Measurements from ENCODE around the gene NCAM2.

Gene NCAM2

DNA sequence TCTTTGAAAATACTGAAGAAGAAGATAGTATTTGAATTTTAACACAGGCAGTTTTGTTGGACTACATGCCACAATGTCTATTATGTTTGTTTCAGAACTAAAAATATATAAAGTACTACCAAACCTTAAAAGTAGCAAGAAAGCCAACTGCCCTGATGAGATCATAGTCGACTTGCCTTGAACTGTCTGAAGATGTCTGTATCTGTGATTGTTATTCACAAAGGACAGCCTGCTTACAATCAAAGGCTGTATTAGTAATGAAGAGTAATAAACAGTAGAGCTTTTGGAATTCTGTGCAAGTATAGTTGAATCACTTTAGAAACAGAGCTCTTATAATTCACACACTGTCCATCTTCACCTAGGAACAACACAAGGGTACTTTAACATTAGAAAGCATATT lies 228.3 kb downstream of the NCAM2 start:
- no peak for DNase-seq (ENCODE audit: low read depth)

DNA sequence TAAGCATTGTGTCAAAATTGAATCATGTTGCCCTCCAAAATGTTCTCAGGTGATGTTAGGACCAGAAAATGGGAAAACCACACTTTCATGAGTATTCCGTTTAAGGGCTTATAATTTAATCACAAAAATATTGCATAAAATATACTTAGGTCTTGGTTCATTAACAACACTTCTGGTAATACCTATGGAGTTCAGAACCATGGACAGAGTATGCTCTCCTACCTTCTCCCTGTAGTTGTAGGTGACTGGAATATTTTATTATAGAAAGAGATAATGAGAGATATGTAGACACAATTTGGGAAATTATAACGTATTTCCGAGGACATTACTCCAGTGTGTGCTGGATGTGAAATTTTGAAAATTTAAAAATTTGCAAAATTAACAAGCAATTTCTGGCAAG lies 232.5 kb downstream of the NCAM2 start:
- no peak for DNase-seq (ENCODE audit: low read depth)

DNA sequence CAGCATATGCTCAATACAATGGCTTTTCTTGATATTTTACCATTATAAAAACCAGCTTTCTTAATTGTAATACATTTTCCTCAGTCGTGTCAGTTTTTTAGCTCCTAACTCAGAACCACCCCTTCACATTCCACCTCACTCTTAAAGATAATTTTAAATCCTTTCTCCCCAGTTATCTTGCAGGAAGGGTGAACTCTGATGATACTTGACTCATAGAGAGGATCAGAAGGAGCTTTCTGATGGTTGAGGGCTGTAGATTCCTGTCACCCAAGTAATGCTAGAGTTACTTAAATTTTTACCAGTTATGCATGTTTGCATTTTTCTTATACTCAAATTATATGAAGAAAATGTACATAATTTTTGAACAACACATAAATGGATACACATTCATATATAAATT lies 233.7 kb downstream of the NCAM2 start:
- no peak for DNase-seq (ENCODE audit: low read depth)

DNA sequence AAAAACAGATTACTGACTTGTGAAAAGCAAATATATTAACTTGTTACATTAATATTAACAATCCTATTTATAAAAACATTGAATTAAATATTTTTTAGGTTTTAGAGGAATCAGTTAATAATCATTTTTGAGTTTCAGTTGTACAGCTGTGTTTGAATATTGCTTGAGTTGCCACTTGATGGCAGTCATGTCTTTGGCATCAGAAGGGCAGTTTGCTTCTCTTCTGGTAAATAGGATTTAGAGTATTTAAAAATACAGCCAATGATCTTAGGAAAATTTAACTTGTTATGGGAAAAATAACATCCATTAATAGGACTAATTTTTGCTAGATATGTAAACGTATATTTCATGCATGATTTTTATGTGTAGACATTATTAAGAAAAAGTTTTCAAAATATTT lies 234.1 kb downstream of the NCAM2 start:
- no peak for DNase-seq (ENCODE audit: low read depth)

DNA sequence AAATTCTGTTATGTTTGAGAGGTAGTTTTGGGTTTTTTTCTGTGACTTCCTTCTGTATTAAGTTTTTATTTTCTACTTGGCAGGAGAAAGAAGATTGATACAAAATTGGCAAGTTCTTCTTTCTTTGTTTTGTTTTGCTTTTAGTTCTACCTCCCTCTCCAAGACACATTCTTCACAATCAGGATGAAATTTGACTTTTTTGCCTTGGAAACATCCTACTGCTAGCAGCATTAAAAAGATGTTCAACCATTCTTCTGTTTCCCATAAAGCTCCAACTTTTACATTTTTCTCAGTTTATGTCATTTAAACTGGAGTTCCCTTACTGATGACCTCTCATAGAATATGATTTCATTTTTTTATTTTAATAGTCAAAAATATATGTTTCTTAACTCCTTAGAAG lies 234.8 kb downstream of the NCAM2 start:
- DNase-seq (ENCODE audit: low read depth), result no peak

DNA sequence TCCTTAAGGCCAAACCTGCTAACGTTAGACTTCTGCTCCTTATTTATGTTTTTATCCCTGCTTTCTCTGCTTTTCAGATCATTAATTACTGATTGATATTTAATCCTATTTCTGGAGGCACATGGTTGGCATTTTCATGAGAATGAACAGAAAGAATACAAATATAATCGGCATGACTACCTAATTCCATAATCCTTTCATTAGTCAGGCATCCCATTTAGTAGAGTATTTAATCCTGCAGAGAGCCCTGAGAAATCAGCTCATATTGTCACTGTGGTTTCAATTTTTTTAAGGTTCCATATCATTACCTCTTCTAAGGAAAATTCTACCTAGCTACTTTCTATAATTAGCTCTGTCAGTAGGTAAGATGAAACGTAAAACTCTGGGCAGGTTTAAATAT lies 238.8 kb downstream of the NCAM2 start:
- DNase-seq (ENCODE audit: low read depth), result no peak

DNA sequence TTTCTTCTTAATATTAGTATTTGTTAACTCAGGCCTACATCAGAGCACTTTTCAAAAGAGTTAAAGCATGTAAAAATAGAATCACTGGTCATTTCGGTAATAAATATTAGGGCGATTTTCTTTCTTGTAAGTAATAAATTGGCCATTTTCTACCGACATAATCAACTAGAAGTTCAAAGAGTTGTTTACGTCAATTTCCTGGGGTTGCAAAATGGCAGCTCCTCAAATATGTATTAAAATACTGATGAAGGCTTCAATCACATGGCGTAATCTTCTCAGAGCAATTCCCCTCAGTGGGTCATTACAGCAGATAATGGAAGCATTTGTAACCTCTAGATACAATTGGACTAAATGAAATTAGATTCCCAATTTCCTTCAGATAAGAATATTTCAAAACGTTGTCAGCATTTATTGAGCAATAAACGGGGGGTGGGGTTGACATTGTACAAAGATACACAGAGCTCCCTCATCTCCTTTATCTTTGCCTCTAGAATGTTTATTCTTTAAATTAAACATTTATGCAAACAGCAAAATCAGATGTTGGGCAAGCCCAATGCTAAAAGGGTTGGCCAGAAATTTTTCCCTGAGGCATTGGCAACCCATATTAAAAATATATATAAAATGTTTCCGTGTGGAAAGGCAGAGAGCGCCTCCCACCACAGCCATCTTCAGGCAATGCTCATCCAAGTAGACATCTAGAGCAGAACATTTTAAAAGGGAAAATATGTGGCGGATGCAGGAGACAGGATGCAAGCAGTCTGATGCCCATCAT lies 240.6 kb downstream of the NCAM2 start:
- DNase-seq (ENCODE audit: low read depth), result no peak

DNA sequence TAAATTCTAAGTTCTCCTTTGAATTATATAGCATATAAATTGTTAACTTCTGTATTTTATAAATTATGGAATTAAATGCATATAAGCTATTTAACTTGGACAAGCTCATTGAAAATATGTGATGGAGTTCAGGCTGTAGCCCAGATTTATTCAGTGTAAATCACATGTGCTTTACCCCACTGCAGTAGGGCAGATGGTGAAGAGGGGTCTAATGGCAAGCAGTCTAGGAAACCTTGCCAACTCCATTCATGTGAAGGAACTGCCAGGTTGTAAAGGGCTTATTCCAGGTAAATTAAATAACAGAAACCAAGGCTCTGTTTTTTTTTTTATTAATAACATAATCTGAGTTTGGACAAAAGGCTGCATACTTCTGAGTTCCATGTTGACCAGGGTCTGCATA lies 243.2 kb downstream of the NCAM2 start:
- no peak for DNase-seq (ENCODE audit: low read depth)

DNA sequence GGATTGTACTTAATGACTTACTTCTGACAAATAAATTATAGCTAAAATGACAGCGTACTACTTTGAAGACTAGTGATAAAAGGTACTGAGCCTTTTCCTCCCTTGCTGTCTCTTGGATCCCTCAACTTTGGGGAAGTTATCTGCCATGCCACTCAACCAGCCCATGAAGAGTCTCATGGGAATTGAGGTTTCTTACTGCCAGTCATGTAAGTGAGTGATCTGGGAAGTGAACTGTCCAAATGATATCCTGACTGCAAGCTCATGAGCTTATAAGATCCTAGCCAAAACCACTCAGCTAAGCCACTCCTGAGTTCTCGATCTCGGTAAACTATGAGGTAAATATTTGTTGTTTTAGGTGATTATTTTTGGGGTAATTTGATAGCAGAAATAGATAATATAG lies 247.8 kb downstream of the NCAM2 start:
- no peak for DNase-seq (ENCODE audit: low read depth)

DNA sequence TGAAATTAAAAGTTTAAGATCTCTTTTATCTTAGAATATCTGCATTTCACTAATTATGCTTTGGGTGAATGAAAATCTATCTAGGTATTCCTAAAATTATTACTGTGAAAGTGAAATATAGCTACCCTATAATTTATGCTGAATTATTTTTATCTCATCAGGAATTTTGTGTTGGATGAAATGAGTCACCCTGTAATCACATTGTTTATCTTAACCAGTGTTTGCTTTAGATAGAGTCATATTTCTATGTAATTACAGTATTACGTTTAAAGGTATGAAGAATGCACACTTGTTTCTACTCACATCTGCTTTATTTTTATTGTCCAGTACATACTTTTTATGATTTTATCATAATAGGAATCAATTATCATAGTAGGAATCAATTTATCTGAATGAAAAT lies 249.2 kb downstream of the NCAM2 start:
- no peak for DNase-seq (ENCODE audit: low read depth)

DNA sequence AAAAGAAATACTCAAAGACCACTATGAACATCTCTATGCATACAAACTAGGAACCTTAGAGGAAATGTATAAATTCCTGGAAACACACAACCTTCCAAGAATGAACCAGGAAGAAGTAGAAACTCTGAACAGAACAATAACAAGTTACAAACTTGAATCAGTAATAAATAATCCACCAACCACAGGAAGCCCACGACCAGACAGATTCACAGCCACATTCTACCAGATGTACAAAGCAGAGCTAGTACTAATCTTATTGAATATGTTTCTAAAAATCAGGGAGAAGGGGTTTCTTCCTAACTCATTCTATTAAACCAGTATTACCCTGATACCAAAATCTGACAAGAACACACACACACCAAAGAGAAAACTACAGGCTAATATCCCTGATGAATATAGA lies 263.8 kb downstream of the NCAM2 start:
- no peak for DNase-seq (ENCODE audit: low read depth)

DNA sequence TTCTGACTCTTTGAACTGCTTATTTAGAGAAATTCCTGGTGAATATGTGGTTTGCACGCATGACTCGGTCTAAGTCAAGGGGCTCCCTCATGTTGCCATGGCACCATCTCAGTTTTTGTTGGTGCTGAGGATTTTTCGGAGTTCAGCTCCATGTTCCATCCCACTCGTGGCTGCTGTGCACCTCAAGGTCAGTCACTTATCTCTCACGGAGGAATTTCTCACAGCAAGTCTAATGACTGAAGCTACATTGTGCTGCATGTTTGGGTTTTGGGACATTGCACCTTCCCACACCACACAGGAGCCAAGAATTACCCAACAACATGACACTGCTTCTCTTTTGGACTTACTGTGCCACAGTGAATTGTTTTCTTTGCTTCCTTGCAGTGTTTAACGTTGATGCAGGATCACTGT lies 269.9 kb downstream of the NCAM2 start:
- no peak for DNase-seq (ENCODE audit: low read depth)

DNA sequence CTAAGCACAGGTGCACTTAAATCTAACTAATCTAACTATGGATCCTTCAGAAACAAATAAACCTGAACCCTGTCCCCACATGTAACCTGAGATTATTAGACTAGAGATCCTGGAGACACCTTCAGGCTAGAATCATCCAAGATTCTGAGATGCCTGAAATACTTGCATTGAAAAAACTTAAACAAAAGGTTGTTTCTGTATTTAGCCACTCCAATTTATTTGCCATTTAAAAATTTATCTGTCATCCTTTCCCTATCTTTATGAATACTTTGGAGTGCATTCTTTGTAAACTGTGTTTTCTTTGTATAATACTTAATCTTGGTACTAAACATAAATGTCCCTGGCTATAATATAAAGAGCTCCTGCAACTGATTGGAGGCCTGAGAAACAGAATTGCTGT lies 270.7 kb downstream of the NCAM2 start:
- no peak for DNase-seq (ENCODE audit: low read depth)

DNA sequence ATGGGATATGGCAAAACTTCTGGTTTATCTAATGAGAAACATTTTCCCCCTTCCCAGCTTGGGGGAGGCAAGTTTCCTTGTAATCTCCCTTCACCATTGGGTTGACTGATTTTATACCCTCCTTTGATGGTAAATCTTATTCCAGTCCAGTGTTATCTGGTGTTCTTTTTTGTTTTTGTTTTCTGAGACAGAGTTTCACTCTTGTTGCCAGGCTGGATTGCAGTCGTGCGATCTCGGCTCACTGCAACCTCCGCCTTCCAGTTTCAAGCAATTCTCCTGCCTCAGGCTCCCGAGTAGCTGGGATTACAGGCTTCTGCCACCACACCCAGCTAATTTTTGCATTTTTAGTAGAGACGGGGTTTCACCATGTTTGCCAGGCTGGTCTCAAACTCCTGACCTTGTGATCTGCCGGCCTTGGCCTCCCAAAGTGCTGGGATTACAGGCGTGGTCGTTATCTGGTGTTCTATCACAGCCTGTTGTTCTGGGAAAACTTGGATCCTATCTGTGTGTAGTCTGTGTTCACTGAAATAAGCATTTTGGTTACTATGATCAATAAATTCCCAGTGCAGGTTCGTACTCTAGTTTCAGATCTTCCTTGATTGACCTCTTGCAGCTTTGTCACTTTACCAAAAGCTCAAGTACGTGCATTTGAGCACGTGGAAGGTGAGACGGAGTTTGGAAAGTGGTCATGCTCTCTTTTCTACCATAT lies 281.1 kb downstream of the NCAM2 start:
- no peak for DNase-seq (ENCODE audit: low read depth)

DNA sequence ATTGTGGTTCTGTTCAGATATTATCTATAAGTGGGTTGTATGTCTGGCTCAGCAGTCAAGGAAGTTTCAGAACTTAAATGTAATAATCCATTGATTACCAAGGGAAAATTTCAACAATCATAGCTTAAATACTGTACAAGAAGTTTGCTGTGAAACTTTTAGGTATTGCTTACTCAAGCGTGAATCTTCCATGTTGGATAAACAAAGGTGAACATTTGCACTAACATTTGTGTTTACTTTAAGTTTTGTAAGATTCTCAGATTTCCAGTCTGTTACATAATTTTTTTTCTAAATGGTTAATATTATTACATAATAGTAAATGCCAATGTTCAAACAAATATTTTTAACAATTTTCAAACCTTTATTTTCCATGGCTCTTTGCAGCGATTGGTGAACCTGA lies 285.6 kb downstream of the NCAM2 start:
- DNase-seq (ENCODE audit: low read depth), result no peak

DNA sequence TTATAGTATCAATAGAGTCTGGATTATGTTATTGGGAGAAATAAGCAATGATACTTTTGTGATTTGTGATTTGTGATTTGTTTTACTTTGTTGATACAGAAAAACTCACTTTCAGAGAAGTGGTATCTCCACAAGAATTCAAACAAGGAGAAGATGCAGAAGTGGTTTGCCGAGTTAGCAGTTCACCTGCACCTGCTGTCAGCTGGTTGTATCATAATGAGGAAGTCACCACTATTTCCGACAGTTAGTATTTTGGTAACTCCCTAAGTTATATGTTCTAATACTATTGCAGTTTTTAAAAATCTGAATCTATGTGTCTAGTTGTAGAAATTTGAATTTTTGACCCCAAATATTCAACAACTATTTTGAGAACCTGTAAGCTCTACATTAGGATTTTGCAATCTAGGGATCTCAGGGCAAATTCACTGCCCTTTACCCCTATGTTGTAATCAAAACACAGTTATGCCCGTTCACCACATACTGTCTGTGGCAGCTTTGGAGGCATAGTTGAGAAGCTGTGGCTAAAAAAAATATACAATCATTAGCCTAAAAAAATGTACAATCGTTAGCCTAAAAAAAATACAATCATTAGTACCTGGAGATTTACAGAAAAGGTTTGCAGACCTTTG lies 288.1 kb downstream of the NCAM2 start:
- DNase-seq (ENCODE audit: low read depth), result no peak

DNA sequence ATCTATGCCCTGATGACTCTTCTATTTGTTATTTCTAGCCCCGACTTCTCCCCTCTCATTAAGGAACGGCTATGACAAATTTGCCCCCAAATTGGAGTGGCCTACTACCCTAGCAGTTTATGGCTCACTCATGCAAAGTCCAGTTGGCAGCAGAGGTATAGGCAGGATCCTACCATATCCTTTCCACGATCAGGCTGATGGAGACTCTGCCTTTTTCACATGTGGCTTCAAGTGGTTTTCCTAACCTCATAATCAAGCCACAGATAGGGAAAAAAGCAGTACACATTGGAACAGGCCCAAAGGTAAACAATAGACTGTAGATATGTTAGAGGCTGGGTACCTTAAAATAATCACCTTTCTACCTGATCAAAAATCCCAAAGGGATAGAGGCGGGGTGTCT lies 292.5 kb downstream of the NCAM2 start:
- DNase-seq (ENCODE audit: low read depth), result no peak

DNA sequence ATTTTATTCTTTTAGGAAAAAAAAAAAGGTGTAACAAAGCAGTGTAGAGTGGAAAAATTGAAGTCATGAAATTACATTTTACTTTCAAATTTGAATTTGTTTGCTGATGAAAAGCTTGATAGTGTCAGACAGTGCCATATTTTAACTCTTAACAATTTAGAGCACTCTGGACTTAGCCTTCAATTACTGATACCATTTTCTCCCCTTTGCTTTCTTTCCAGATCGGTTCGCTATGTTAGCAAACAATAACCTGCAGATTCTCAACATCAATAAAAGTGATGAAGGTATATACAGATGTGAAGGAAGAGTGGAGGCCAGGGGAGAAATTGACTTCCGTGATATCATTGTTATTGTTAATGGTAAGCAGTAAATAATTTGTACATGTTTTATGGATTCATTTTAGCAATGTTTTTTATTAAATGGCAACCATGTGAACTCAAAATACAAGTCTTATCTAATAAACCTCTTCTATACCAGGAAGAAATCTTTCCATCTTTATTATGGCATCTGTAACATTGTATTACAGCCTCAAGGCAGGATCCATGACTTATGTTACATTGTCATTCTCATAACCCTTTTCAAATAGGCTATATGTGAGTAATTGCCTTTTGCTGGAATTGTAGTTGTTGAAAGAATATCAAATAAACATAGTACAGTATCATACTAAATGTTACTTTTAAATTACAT lies 293.8 kb downstream of the NCAM2 start:
- DNase-seq (ENCODE audit: low read depth), result no peak

DNA sequence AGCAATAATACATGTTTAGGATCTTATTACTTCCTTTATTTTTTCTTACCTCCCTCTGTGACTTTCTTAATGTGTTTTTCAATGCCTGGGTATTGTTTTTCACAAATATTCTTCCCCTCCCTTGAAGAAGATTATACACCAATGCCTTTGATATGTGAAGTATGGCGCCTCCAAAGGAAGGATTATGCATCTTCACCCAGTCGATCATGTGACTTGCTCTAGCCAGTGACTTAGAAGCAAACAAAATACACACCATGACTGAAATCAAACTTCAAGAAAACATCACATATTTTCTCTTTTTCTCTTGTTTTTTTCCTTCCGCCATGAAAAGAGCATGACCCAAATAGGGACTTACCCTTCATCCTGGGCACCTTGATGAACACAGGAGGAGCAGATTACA lies 297.1 kb downstream of the NCAM2 start:
- no peak for DNase-seq (ENCODE audit: low read depth)

DNA sequence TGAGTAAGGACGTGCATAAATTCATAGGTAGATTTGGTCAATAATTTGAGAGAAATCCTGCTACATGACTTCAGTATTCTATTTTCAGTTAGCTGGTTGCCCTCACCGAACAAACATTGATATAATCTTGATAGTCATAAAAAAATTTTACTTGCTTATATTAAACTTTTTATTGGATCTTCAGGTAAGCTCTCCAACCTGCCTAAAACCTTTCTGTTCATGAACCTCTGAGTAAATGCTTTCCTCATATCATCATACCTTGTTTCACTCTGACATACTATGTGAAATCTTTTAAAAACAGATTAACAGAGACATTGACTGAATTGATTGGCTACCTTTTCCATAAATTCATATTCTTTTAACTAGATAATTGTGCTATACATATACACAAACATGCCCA lies 299.0 kb downstream of the NCAM2 start:
- no peak for DNase-seq (ENCODE audit: low read depth)

DNA sequence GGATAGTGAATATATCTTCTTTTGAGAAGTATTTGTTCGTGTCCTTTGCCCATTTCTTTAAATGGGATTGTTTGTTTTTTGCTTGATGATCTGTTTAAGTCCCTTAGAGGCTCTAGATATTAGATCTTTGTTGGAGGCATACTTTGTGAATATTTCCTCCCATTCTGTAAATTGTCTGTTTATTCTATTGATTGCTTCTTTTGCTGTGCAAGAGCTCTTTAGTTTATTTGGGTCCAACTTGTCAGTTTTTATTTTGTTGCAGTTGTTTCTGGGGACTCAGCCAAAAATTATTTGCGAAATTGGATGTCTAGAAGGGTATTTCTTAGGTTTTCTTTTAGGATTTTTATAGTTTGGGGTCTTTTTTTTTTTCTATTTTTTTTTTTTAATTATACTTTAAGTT lies 302.8 kb downstream of the NCAM2 start:
- no peak for DNase-seq (ENCODE audit: low read depth)

DNA sequence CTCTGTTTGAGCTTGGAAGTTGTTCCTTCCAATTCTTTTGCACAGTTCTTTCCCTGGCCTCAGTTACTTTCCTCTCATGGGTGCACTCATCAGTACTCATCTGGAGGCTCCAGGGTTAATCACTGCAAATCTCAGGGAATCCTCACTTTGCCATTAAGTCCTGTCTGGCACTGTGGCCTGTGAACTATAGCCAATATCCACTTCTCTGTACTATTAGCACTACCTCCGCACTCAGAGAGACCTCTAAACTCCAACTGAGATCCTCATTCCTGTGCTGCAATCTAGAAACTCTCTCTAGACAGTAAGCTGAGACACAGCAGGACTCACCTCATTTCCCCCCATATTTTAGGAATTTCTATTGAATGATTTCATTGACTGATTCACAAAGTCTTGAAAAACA lies 311.3 kb downstream of the NCAM2 start:
- DNase-seq (ENCODE audit: low read depth), result no peak

DNA sequence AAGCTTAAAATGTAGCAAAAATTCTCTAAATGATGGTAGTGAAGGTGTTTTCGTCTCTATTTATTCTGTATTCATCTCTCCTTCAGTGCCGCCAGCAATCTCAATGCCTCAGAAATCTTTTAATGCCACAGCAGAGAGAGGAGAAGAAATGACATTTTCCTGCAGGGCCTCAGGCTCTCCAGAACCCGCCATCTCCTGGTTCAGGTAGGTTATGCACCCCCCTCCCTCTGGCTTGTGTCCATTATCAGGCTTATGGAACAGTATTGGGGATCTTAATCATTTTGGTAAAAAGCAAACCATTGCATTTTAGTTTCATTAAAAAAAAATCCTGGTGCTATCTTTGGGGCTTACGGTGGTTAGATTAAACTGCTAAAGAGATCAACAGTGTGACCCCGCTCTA lies 326.1 kb downstream of the NCAM2 start:
- DNase-seq (ENCODE audit: low read depth), result no peak

All from stimulated activated CD8-positive, alpha-beta memory T cell treated with anti-CD3 and anti-CD28 coated beads, Interleukin-7, amount 100 ng/mL, for 24 hours (primary cell).